ENCODE measurements around the gene STH. TPM values are rescaled to one million over a fixed set of nuclear protein-coding genes. Genes with fewer than 3 reads are reported as not detected.

Gene STH
- total RNA-seq, 3 donors from 2014 or later = not detected

GRCh38 chr17:45983614-45984310, 15.3 kb upstream of the STH start:
- TF ChIP-seq POLR2AphosphoS5 (IDR thresholded peaks at IDR 0.05) (no peak), POLR2A (IDR thresholded peaks at IDR 0.05) (no peak), CTCF (IDR thresholded peaks at IDR 0.05) (no peak)
- no peak overlapping the region for H3K4me3 ChIP-seq
- intact Hi-C loops (cut with DNase I; ENCODE audit: low total_unique reads) = no loop called here

GRCh38 chr17:45984368-45984767, 14.7 kb upstream of the STH start:
- Histone ChIP-seq H3K4me3 (no peak overlapping the region), H3K27ac (no peak overlapping the region), H3K27me3 (no peaks in the 10 kb centered on the region), H3K4me1 (no peaks in the 10 kb centered on the region), H3K36me3 (no peaks in the 10 kb centered on the region), H3K9me3 (no peaks in the 10 kb centered on the region)
- DNase-seq (ENCODE audit: low spot score in 2 of 2) = no peak
- intact Hi-C loops (cut with DNase I; ENCODE audit: low total_unique reads) = no loop called here
- TF ChIP-seq POLR2A (IDR thresholded peaks at IDR 0.05) (no peak), CTCF (IDR thresholded peaks at IDR 0.05) (no peak), POLR2AphosphoS5 (IDR thresholded peaks at IDR 0.05) (no peak)

More at GRCh38 chr17:45983614-45984310, 15.3 kb upstream of the STH start:
- Histone ChIP-seq H3K9me3 (no peaks in the 10 kb centered on the region), H3K36me3 (no peaks in the 10 kb centered on the region), H3K27me3 (no peaks in the 10 kb centered on the region), H3K4me1 (no peaks in the 10 kb centered on the region), H3K27ac (no peak overlapping the region)
- no peak for DNase-seq (ENCODE audit: low spot score in 2 of 2)

GRCh38 chr17:45985447-45985846, 13.6 kb upstream of the STH start:
- TF ChIP-seq POLR2AphosphoS5 (IDR thresholded peaks at IDR 0.05) = no peak
- TF ChIP-seq POLR2A (IDR thresholded peaks at IDR 0.05) = no peak
- no peak for TF ChIP-seq CTCF (IDR thresholded peaks at IDR 0.05)
- Histone ChIP-seq H3K27me3 (no peaks in the 10 kb centered on the region), H3K27ac (no peak overlapping the region), H3K4me1 (no peaks in the 10 kb centered on the region), H3K36me3 (no peaks in the 10 kb centered on the region), H3K9me3 (no peaks in the 10 kb centered on the region), H3K4me3 (no peak overlapping the region)
- intact Hi-C loops (cut with DNase I; ENCODE audit: low total_unique reads) = no loop called here
- no peak for DNase-seq (ENCODE audit: low spot score in 2 of 2)

- no peaks in the 10 kb centered on the region for H3K27me3 ChIP-seq
- intact Hi-C loops (cut with DNase I; ENCODE audit: low total_unique reads) = no loop called here
- no peaks in the 10 kb centered on the region for H3K36me3 ChIP-seq
- no peaks in the 10 kb centered on the region for H3K4me1 ChIP-seq
- no peaks in the 10 kb centered on the region for H3K9me3 ChIP-seq
- no peak overlapping the region for H3K27ac ChIP-seq
- no peak overlapping the region for H3K4me3 ChIP-seq
- TF ChIP-seq POLR2AphosphoS5 (IDR thresholded peaks at IDR 0.05) = no peak
- TF ChIP-seq CTCF (IDR thresholded peaks at IDR 0.05) = no peak
- TF ChIP-seq POLR2A (IDR thresholded peaks at IDR 0.05) = no peak
- no peak for DNase-seq (ENCODE audit: low spot score in 2 of 2)
Measured at GRCh38 chr17:45986056-45986455, 13.0 kb upstream of the STH start.

GRCh38 chr17:45987706-45988105, 11.3 kb upstream of the STH start:
- Histone ChIP-seq H3K36me3 (no peaks in the 10 kb centered on the region), H3K27me3 (no peaks in the 10 kb centered on the region), H3K27ac (no peak overlapping the region), H3K9me3 (no peaks in the 10 kb centered on the region), H3K4me1 (no peaks in the 10 kb centered on the region), H3K4me3 (no peak overlapping the region)
- TF ChIP-seq CTCF (IDR thresholded peaks at IDR 0.05) = no peak
- no peak for TF ChIP-seq POLR2A (IDR thresholded peaks at IDR 0.05)
- TF ChIP-seq POLR2AphosphoS5 (IDR thresholded peaks at IDR 0.05) = no peak
- no peak for DNase-seq (ENCODE audit: low spot score in 2 of 2)
- intact Hi-C loops (cut with DNase I; ENCODE audit: low total_unique reads) = no loop called here

Data from breast epithelium (tissue), 4 donors.